ENCODE measurements around the gene CDK14.

CDK14 gene

GRCh38 chr7:90595801-90596670, at the start of gene CDK14:
Gene CDK14 (plus strand): TSS chr7:90596321. CDS start chr7:90596628, 307 bp downstream.
- TF ChIP-seq CTCF (IDR thresholded peaks at IDR 0.05; ENCODE audit: insufficient read depth, low read depth, low read length, missing control alignments): peak; percentile 31
- peak; percentile 72 for DNase-seq (ENCODE audit: low read depth)
- peak within 1 kb of the TSS; percentile 60 for H3K4me3 ChIP-seq (ENCODE audit: low read depth, low read length)

- TF ChIP-seq CTCF (IDR thresholded peaks at IDR 0.05; ENCODE audit: insufficient read depth, low read depth, low read length, missing control alignments): no peak
- no peak for DNase-seq (ENCODE audit: low read depth)
- H3K4me3 ChIP-seq (ENCODE audit: low read depth, low read length): no peak overlapping the region
Observed at GRCh38 chr7:90551036-90551435, 45.1 kb upstream of the CDK14 start.

GRCh38 chr7:90552521-90552920, 43.6 kb upstream of the CDK14 start:
- no peak for DNase-seq (ENCODE audit: low read depth)
- TF ChIP-seq CTCF (IDR thresholded peaks at IDR 0.05; ENCODE audit: insufficient read depth, low read depth, low read length, missing control alignments): no peak
- H3K4me3 ChIP-seq (ENCODE audit: low read depth, low read length): no peak overlapping the region

- no peak overlapping the region for H3K4me3 ChIP-seq (ENCODE audit: low read depth, low read length)
- DNase-seq (ENCODE audit: low read depth): no peak
- TF ChIP-seq CTCF (IDR thresholded peaks at IDR 0.05; ENCODE audit: insufficient read depth, low read depth, low read length, missing control alignments): no peak
Observed at GRCh38 chr7:90560730-90561129, 35.4 kb upstream of the CDK14 start.

GRCh38 chr7:90563286-90563685, 32.8 kb upstream of the CDK14 start:
- DNase-seq (ENCODE audit: low read depth): no peak

GRCh38 chr7:90564455-90564854, 31.7 kb upstream of the CDK14 start:
- no peak for TF ChIP-seq CTCF (IDR thresholded peaks at IDR 0.05; ENCODE audit: insufficient read depth, low read depth, low read length, missing control alignments)
- DNase-seq (ENCODE audit: low read depth): no peak
- no peak overlapping the region for H3K4me3 ChIP-seq (ENCODE audit: low read depth, low read length)

More at GRCh38 chr7:90563286-90563685, 32.8 kb upstream of the CDK14 start:
- no peak overlapping the region for H3K4me3 ChIP-seq (ENCODE audit: low read depth, low read length)
- no peak for TF ChIP-seq CTCF (IDR thresholded peaks at IDR 0.05; ENCODE audit: insufficient read depth, low read depth, low read length, missing control alignments)

All from GM12865 (cell line).